SK-N-SH (cell line): Measurements from ENCODE around the gene RNLS. TPM values are rescaled to one million over a fixed set of nuclear protein-coding genes. Genes with fewer than 3 reads are reported as not detected.
"Not testable (repeated sequence)": the region's sequence is repeated elsewhere in the genome, so short reads cannot be mapped to it uniquely, and the experiment has no call there.

ENCODE experiments used
- CTCF ChIA-PET: fragments of 300-600, 350-600 bp; formaldehyde crosslinking; extraction: SDS; loops from one replicate; lab custom pipeline; 2021; lab: Yijun Ruan, JAX
- POLR2A ChIA-PET: fragments of 350-600 bp; sonication (Branson Sonifier 250); formaldehyde crosslinking; extraction: SDS; loops from one replicate; lab custom pipeline; 2020; ENCODE audit warnings: antibody characterized with exemption, inconsistent platforms; lab: Yijun Ruan, JAX
- DNase-seq: peaks from one replicate; pipeline ENCODE4 v3.0.0; 2012
- H2AFZ ChIP-seq: fragments of 200-600 bp; sonication (generic); 2 replicates; pipeline ENCODE4 v1.8.1; 2016; ENCODE audit warnings: antibody characterized with exemption, mild to moderate bottlenecking, low read depth
- H3F3A ChIP-seq: fragments of 200-600 bp; sonication (generic); replicated peaks from 2 replicates; pipeline ENCODE3; 2016; ENCODE audit warnings: antibody characterized with exemption, mild to moderate bottlenecking; ENCODE audit not compliant: insufficient read depth
- H3K27ac ChIP-seq, 2 experiments: fragments of 200-500 bp in 1 of 2; fragments of 200-600 bp in 1 of 2; sonication (Bioruptor generic) in 1 of 2; sonication (generic), shearing (Covaris generic) in 1 of 2; 2 replicates each; pipeline versions ENCODE4 v1.5.1 to v1.6.1; 2014 to 2016; ENCODE audit warnings: low read depth in 2 of 2, inconsistent platforms in 1 of 2, low read length in 1 of 2, mild to moderate bottlenecking in 1 of 2, mixed read lengths in 1 of 2
- H3K27me3 ChIP-seq: fragments of 200-600 bp; sonication (generic), shearing (Covaris generic); 2 replicates; pipeline ENCODE4 v1.6.1; 2016; ENCODE audit warnings: mixed run types; ENCODE audit not compliant: insufficient read depth
- H3K36me3 ChIP-seq, 2 experiments: fragments of 200-500 bp in 1 of 2; fragments of 200-600 bp in 1 of 2; sonication (Bioruptor generic) in 1 of 2; sonication (generic) in 1 of 2; replicated peaks in 1 of 2; 2 replicates each; pipeline versions ENCODE3 to v1.5.1; 2014 to 2016; ENCODE audit warnings: low read length in 1 of 2, mild to moderate bottlenecking in 1 of 2; ENCODE audit not compliant: insufficient read depth in 2 of 2, control insufficient read depth in 1 of 2
- H3K4me1 ChIP-seq, 2 experiments: fragments of 200-500 bp in 1 of 2; fragments of 200-600 bp in 1 of 2; sonication (Bioruptor generic) in 1 of 2; sonication (generic), shearing (Covaris generic) in 1 of 2; 2 replicates each; pipeline versions ENCODE4 v1.5.1 to v1.6.1; 2014 to 2016; ENCODE audit warnings: low read depth in 1 of 2, low read length in 1 of 2, mixed run types in 1 of 2; ENCODE audit not compliant: insufficient read depth in 2 of 2, control insufficient read depth in 1 of 2
- H3K4me2 ChIP-seq: fragments of 200-600 bp; sonication (generic), shearing (Covaris generic); 2 replicates; pipeline ENCODE4 v1.6.1; 2017; ENCODE audit warnings: mixed run types
- H3K4me3 ChIP-seq, 2 experiments: fragments of 200-500 bp in 1 of 2; fragments of 200-600 bp in 1 of 2; sonication (Bioruptor generic) in 1 of 2; sonication (generic), shearing (Covaris generic) in 1 of 2; 2 replicates each; pipeline versions ENCODE4 v1.5.1 to v1.8.1; 2014 to 2016; ENCODE audit warnings: low read depth in 2 of 2, inconsistent platforms in 1 of 2, low read length in 1 of 2, mild to moderate bottlenecking in 1 of 2, mixed read lengths in 1 of 2, moderate library complexity in 1 of 2
- H3K79me2 ChIP-seq: fragments of 200-600 bp; sonication (generic); 2 replicates; pipeline ENCODE4 v1.8.1; 2017; ENCODE audit warnings: mild to moderate bottlenecking; ENCODE audit not compliant: insufficient read depth
- H3K9ac ChIP-seq: fragments of 200-600 bp; sonication (generic); 2 replicates; pipeline ENCODE4 v1.6.1; 2017; ENCODE audit warnings: mixed run types
- H3K9me2 ChIP-seq: fragments of 200-600 bp; sonication (generic); 2 replicates; pipeline ENCODE4 v1.6.1; 2017; ENCODE audit warnings: mixed run types
- H3K9me3 ChIP-seq: fragments of 200-600 bp; sonication (generic); 2 replicates; pipeline ENCODE4 v1.6.1; 2017; ENCODE audit warnings: mixed run types, mild to moderate bottlenecking, moderate library complexity
- H4K20me1 ChIP-seq: fragments of 200-600 bp; sonication (generic); 2 replicates; pipeline ENCODE4 v1.6.1; 2017; ENCODE audit warnings: mild to moderate bottlenecking, mixed run types; ENCODE audit not compliant: insufficient read depth
- ELF1 ChIP-seq: IDR thresholded peaks from 2 replicates; pipeline ENCODE4 v1.4.0; 2012
- EZH2phosphoT487 ChIP-seq: fragments of 200-600 bp; sonication (generic); IDR thresholded peaks from 2 replicates; pipeline ENCODE4 v1.6.1; 2017; ENCODE audit warnings: low read depth, mixed run types, mild to moderate bottlenecking, antibody characterized with exemption, moderate library complexity, borderline replicate concordance
- FOXJ3 ChIP-seq: sonication (generic); formaldehyde crosslinking; IDR thresholded peaks from 2 replicates; pipeline ENCODE4 v1.5.1; 2020; ENCODE audit warnings: mild to moderate bottlenecking, missing genetic modification reagents
- FOXM1 ChIP-seq: IDR thresholded peaks from 2 replicates; pipeline ENCODE4 v1.4.0; 2012; ENCODE audit warnings: low read depth, mild to moderate bottlenecking
- GABPA ChIP-seq: IDR thresholded peaks from 2 replicates; pipeline ENCODE4 v1.4.0; 2012; ENCODE audit warnings: low read depth, mild to moderate bottlenecking
- GATA2 ChIP-seq: sonication (generic); formaldehyde crosslinking; IDR thresholded peaks from 2 replicates; pipeline ENCODE4 v1.5.0; 2020; ENCODE audit warnings: mild to moderate bottlenecking, missing genetic modification reagents
- JUND ChIP-seq: IDR thresholded peaks from 2 replicates; pipeline ENCODE4 v1.4.0; 2012
- MEF2A ChIP-seq: IDR thresholded peaks from 2 replicates; pipeline ENCODE4 v1.4.0; 2012; ENCODE audit warnings: low read depth, borderline replicate concordance
- MXI1 ChIP-seq: IDR thresholded peaks from 2 replicates; pipeline ENCODE4 v1.6.1; 2012; ENCODE audit warnings: mild to moderate bottlenecking, low read depth, low read length, improper control_type of control experiment
- NFIC ChIP-seq: IDR thresholded peaks from 2 replicates; pipeline ENCODE4 v1.4.0; 2012; ENCODE audit warnings: borderline replicate concordance
- NRF1 ChIP-seq: IDR thresholded peaks from 2 replicates; pipeline ENCODE4 v1.6.1; 2012; ENCODE audit warnings: low read depth, mild to moderate bottlenecking, low read length
- PBX3 ChIP-seq: IDR thresholded peaks from 2 replicates; pipeline ENCODE4; 2012
- POLR2AphosphoS5 ChIP-seq: IDR thresholded peaks from 2 replicates; pipeline ENCODE4 v1.6.1; 2012; ENCODE audit warnings: low read depth, low read length
- RAD21 ChIP-seq: IDR thresholded peaks from 2 replicates; pipeline ENCODE4 v1.6.1; 2012; ENCODE audit warnings: mild to moderate bottlenecking, low read length
- RXRA ChIP-seq: IDR thresholded peaks from 2 replicates; pipeline ENCODE4 v1.4.0; 2012; ENCODE audit warnings: low read depth, mild to moderate bottlenecking, borderline replicate concordance
- SIN3A ChIP-seq: IDR thresholded peaks from 2 replicates; pipeline ENCODE4 v1.6.1; 2012; ENCODE audit warnings: low read depth, mild to moderate bottlenecking, low read length, moderate library complexity, borderline replicate concordance
- SMC3 ChIP-seq: IDR thresholded peaks from 2 replicates; pipeline ENCODE4 v1.6.1; 2012; ENCODE audit warnings: low read depth, low read length, improper control_type of control experiment
- WGBS: methylation state at CpG from one replicate; pipeline ENCODE4 v1.1.6; 2017; ENCODE audit warnings: low lambda C conversion rate; 5-methylcytosine and 5-hydroxymethylcytosine counted together
- polyA plus RNA-seq, 3 experiments: library from polyadenylated mRNA; depleted of rRNA; stranded (reverse); fragments of >200 nt; gene quantifications; 2 replicates each; pipeline ENCODE4 v1.2.3, GENCODE V29; 2012

Gene RNLS
- polyA plus RNA-seq, 1 of the 3 experiments (the other 2 are of a cell fraction): not detected

DNA sequence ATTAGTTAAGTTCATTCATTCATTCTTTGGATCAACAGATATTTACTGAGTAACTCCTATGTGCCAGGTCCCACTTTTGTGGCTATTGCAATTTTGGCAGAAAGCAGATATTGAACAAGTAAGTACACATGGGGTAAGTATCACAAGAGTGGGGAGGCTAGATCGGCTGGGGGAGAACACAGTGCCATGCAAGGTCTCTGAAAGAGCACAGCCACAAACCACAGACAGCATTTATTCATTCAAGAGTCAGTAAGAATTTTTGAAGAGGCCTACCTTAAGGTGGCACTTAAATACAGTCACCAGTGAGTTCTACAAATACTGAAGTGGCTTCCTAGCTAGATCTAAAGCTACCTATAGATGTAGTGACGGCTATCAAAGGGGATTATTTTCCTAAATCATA, 304.2 kb downstream of the RNLS start:
- CTCF ChIA-PET: interaction anchor here (1.0 to 1.4 kb wide), 3 partner anchors 9 to 21 kb away, joined by 3 read pairs; no protein-coding TSS in a partner anchor
- POLR2A ChIA-PET: no interaction called here
- no peaks in the 10 kb centered on the region for H3K36me3 ChIP-seq
- H3F3A ChIP-seq: peaks cover 4% of the 10 kb centered on the region
- no peaks in the 10 kb centered on the region for H3K9me3 ChIP-seq
- H4K20me1 ChIP-seq: no peaks in the 10 kb centered on the region
- 92% methylated on average over 2 of the region's 2 CpGs for WGBS
- H3K27me3 ChIP-seq: no peaks in the 10 kb centered on the region
- no peak overlapping the region for H3K4me3 ChIP-seq
- peaks cover 4 to 9% of the 10 kb centered on the region in 2 experiments; a peak in 3 of 4 replicates for H3K4me1 ChIP-seq
- H2AFZ ChIP-seq: no peak overlapping the region
- no peak for DNase-seq
- no peaks in the 10 kb centered on the region for H3K9me2 ChIP-seq
- H3K79me2 ChIP-seq: no peaks in the 10 kb centered on the region
- H3K9ac ChIP-seq: no peak overlapping the region
- H3K27ac ChIP-seq: no peak overlapping the region
- no peak overlapping the region for H3K4me2 ChIP-seq
- TF ChIP-seq NRF1: no peak
- TF ChIP-seq PBX3: no peak
- no peak for TF ChIP-seq EZH2phosphoT487
- no peak for TF ChIP-seq GATA2 (CRISPR knock-in tag)
- no peak for TF ChIP-seq RXRA
- no peak for TF ChIP-seq FOXJ3 (CRISPR knock-in tag)
- TF ChIP-seq RAD21: no peak
- TF ChIP-seq, all 33 proteins: peak for 0

DNA sequence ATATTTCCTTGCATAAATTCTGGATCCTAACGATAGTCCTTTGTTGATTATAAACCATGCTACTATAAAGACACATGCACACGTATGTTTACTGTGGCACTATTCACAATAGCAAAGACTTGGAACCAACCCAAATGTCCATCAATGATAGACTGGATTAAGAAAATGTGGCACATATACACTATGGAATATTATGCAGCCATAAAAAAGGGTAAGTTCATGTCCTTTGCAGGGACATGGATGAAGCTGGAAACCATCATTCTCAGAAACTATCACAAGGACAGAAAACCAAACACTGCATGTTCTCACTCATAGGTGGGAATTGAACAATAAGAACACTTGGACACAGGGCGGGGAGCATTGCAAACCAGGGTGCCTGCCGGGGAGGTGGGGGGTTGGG, 306.2 kb downstream of the RNLS start:
- H3K4me1 ChIP-seq, H4K20me1 ChIP-seq, H3K9me3 ChIP-seq, H3F3A ChIP-seq, DNase-seq, H3K36me3 ChIP-seq, POLR2A ChIA-PET, H2AFZ ChIP-seq, H3K4me2 ChIP-seq, H3K4me3 ChIP-seq, H3K79me2 ChIP-seq, H3K9ac ChIP-seq, H3K27ac ChIP-seq, H3K27me3 ChIP-seq, H3K9me2 ChIP-seq, CTCF ChIA-PET: not testable (repeated sequence)
- 99% methylated on average over 4 of the region's 4 CpGs for WGBS

DNA sequence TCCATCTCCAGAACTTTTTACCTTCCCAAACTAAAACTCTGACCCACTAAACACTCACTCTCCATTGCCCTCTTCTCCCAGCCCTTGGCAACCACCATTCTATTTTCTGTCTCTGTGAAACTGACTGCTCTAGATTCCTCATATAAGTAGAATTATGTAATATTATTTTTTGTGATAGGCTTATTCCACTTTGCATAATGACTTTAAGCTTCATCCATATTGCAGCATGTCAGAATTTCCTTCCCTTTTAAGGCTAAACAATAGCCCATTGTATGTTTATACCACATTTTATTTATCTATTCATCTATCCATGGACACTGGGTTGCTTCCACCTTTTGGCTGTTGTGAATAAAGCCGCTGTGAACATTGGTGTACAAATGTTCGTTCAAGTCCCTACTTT, 308.8 kb downstream of the RNLS start:
- Histone ChIP-seq H3K79me2 (no peaks in the 10 kb centered on the region), H2AFZ (no peak overlapping the region), H3K36me3 (no peaks in the 10 kb centered on the region), H3K27ac (no peak overlapping the region), H3K4me1 (peaks cover 13 to 21% of the 10 kb centered on the region in 2 experiments), H3F3A (peaks cover 15% of the 10 kb centered on the region), H3K4me3 (no peak overlapping the region), H3K9ac (no peak overlapping the region), H4K20me1 (no peaks in the 10 kb centered on the region), H3K9me2 (no peaks in the 10 kb centered on the region), H3K9me3 (no peaks in the 10 kb centered on the region), H3K4me2 (no peak overlapping the region), H3K27me3 (no peaks in the 10 kb centered on the region)
- ChIA-PET POLR2A (no interaction called here), CTCF (interaction anchor here (1.6 kb wide), 1 partner anchor 10 kb away, joined by 3 read pairs; no protein-coding TSS in a partner anchor)
- WGBS: 94% methylated on average over 2 of the region's 2 CpGs
- no peak for DNase-seq
- no peak for TF ChIP-seq FOXM1
- TF ChIP-seq POLR2AphosphoS5: no peak
- no peak for TF ChIP-seq ELF1
- TF ChIP-seq MXI1: no peak
- no peak for TF ChIP-seq FOXJ3 (CRISPR knock-in tag)
- no peak for TF ChIP-seq RAD21
- TF ChIP-seq JUND: no peak
- no peak for TF ChIP-seq MEF2A
- TF ChIP-seq SMC3: no peak
- TF ChIP-seq GATA2 (CRISPR knock-in tag): no peak
- TF ChIP-seq SIN3A: no peak
- TF ChIP-seq NFIC: no peak
- TF ChIP-seq GABPA: no peak
